ENCODE results near the gene H1-8. TPM values are rescaled to one million over a fixed set of nuclear protein-coding genes. Genes with fewer than 3 reads are reported as not detected.
"Not testable (repeated sequence)": the region's sequence is repeated elsewhere in the genome, so short reads cannot be mapped to it uniquely, and the experiment has no call there.

Gene H1-8
- polyA plus RNA-seq, 12 donors: not detected

DNA sequence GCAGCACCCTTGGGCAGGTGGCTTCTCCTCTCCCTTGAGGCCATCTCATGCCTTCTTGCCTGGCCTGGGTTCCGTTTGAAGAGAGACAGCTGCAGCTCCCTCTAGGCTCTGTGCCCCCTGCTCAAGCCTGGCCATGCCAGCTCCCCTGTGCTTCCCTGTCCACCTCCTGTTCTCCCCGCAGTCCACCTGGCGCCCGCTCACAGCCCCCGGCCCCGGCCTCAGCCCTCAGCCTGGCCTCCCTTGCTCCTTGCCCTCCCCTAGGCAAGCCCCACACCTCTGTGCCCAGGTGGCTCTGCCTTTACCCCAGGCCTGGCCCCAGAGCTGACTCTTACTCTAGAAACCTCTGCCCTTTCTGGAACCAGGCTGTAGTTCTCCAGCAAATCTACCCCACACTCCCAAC lies 28.4 kb upstream of the H1-8 start:
- no peak for DNase-seq

DNA sequence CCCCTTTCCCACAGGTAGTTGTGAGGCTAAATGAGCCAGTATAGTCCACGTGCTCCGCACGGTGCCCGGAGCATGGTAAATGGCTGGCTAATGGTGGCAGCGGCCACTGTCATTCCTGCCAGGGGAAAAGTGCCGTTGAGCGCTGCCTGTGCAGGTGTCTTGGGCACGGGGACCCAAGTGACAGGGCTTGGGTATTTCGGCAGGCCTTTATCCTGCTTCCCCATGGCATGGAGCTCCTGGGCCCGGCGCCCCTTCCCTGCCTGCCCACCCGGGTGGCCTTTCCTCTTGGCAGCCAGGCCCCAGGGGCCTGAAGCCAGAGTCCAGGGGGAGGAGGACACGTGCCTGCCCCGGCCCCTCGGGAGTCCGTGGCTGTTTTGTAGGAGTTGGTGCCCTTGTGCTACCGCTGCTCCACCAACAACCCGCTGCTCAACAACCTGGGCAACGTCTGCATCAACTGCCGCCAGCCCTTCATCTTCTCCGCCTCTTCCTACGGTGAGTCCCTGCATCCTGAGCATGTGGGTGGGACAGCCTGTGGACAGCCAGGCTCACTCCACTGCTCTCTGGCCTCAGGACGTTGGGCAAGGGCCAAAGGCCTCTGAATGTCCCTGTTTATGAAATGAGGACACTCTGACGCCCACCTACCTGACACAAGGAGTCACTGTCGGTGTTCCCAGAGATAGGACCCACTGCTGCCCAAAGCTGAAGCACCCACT lies 27.7 kb upstream of the H1-8 start:
- not testable (repeated sequence) for DNase-seq

DNA sequence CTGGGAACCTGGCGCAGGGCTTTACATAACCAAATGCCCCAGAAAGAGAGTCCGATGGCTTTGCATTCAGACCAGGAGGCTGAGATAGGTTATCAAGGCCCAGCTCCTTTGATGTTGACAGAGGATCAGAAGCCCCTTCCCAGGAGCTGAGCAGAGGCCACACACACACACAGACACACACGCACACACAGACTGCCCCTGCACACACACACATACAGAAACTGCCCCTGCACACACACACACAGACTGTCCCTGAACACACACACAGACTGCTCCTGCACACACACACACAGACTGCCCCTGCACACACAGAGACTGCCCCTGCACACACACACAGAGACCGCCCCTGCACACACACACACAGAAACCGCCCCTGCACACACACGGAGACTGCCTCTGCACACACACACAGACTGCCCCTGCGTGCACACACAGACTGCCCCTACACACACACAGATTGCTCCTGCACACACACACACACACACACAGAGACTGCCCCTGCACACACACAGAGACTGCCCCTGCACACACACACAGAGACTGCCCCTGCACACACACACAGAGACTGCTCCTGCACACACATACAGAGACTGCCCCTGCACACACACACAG lies 27.0 kb upstream of the H1-8 start:
- DNase-seq: not testable (repeated sequence)

DNA sequence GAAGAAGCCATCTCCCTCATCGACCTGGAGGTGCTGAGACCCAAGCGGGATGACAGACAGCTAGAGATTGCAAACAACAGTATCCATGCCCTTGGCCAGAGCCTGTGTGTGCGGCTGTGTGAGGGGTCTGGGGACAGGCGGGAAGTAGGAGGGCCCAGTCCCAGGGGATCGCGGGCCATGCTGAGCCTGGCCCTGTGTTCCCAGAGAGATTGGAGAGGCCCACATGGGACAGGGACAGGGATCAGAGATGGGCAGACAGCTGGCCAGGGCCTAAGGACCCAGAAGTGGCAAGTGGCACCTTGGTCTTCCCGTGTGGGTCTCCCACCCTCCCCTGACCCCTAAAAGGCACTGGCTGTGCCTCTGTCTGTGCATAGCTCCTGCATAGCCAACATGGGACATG lies 25.5 kb upstream of the H1-8 start:
- no peak for DNase-seq

DNA sequence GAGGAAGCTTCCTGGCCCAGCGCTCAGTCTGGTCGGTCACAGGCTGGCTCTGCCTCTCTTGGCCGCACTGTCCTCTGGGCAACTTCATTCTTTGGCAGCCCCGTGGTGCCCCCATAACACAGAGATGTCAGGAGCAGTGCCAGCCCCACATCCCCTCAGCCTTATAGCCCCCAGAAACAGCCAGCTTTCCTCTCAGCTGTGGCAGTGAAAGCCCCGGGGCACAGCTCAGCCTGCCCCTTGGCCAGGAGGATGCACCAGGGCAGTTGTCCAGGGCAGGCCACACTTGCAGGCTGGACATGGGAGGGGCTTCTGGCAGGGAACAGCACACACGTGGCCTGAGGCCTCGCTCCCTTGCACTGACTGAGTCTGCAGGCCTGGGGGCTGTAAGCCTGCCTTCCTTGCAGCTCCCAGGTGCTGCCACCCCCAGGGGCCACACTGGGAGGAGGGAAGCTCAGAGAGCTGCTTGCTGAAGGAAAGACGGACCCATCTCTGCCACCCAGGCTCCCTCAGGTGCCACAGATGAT lies 24.9 kb upstream of the H1-8 start:
- no peak for DNase-seq

DNA sequence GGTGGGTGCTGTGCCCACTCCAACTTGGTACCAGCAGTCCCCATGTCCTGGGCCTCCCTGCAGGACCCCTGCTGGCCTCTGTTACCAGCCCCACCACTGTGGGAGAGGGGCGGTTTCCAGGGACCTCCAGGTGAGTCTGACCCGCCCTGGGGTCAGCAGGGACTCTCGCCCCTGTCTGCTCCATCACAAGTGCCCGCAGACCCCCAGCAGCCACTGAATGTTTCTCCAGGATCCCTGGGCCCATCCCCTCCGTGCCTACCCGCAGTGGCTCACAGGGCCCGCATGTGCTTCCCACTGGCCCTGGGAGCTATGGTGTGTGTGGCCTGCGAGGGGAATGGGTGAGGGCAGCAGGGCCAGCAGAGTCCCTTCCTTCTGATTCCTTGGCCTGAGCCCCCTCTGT lies 24.4 kb upstream of the H1-8 start:
- no peak for DNase-seq

DNA sequence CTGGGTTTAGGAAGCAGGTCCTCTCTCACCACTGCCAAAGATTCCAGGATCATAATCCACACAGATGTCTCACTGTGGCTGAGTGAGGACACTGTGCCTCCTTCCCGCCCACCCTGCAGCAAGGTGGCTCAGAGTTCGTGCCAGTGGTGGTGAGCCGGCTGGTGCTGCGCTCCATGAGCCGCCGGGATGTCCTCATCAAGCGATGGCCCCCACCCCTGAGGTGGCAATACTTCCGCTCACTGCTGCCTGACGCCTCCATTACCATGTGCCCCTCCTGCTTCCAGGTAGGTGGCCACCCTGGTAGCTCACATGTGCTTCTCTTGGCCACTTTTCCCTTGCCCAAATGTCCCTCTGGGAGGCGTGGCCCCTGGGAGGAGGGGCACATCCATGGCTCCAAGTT lies 23.5 kb upstream of the H1-8 start:
- DNase-seq: no peak

DNA sequence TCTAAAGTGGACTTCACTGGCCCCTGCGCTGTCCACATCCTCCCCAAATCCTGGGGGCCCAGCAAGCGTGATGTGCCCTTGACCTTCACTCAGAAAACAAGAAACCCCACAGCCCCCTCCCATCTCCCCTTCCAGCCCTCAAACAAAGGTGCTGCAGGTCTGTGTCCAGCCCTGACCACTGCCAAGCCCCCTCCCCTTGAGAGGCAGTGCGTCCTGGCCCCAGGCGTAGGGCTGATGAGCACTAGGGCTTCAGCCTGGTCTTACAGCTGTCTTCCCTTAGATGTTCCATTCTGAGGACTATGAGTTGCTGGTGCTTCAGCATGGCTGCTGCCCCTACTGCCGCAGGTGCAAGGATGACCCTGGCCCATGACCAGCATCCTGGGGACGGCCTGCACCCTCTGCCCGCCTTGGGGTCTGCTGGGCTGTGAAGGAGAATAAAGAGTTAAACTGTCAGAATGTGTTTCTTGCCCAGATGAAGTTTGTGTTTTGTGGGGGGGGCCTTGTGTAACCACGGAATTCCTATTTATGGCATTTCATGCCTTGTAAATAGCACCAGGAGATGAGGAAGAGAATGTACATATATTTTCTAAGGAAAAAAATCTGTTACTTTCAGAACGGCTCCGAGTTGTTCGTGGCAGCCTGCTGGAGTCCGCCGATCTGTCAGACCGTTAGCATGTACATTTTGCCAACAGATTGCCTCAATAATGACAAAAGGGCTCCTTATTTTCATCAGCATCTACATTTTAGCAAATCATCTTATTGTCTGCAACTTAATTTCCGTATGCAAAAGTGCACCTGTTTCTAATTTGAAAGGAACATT lies 22.9 kb upstream of the H1-8 start:
- DNase-seq: no peak

DNA sequence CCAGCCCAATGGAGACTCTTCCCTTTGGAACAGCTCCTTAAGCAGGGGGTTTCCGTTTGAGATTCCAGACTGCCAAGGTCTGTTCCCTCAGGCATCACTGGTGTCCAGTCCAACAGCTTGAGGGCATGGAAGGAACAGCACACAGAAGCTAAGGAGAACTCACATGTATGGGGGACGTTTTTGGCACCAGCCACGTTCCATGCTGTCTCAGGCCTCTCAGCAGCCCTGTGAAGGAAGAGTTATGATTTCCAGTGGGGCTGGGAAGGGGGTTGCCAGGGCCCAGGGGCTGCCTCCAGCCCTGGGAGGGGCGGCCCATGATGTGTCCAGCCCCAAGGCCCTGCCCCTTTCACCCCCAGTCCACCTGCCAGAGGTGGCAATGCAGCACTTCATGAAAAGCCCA lies 22.0 kb upstream of the H1-8 start:
- DNase-seq: no peak

DNA sequence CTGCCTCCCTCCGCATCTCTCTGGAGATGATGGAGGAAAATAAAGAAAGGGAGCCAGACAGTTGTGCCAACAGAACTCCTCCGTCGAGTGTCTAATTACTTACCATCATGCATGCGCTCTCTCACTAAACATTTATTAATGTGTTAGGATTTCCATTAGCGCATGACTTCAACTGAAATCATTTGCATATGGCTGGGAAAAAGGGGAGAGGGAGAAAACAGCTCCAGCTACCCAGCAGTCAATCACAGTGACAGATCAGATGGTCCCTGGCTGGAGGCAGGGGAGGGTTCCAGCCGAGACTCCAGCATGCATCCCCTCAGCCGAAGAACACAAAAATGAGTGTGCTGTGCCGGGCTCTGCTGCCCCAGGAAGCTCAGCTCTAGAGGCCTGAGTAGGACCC lies 21.4 kb upstream of the H1-8 start:
- no peak for DNase-seq

DNA sequence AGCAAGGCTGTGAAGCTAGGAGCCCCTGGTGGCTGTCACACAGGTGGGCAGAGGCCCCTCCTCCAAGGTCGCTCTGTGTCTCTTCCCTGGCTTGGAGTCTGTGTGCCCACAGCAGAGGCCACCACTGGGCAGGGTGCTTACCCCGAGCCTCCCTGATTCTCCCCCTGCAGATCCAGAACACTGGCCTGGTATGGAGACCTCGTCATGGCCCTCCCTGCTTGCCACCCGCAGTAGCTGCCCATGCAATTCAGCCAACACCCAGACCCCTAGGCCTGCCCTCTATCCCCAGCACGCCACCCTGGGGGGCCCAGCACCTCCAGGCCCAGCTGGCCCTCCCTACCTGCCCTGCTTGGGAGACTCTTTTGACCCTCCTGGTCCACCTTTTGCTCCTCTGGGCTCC lies 20.0 kb upstream of the H1-8 start:
- DNase-seq: no peak

DNA sequence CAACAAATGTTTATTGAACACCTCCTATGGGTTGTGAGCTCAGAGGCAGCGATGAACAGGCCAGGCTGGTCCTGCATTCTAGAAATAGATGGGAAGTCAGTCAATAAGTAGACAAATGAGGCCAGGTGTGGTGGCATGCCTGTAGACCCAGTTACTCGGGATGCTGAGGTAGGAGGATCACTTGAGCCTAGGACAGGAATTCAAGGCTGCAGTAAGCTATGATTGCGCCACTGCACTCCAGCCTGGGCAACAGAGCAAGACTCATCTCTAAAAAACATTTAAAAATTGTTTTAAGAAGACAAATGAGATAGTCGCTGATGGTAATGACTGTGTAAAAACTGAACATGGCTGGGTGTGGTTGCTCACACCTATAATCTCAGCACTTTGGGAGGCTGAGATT lies 18.9 kb upstream of the H1-8 start:
- no peak for DNase-seq

DNA sequence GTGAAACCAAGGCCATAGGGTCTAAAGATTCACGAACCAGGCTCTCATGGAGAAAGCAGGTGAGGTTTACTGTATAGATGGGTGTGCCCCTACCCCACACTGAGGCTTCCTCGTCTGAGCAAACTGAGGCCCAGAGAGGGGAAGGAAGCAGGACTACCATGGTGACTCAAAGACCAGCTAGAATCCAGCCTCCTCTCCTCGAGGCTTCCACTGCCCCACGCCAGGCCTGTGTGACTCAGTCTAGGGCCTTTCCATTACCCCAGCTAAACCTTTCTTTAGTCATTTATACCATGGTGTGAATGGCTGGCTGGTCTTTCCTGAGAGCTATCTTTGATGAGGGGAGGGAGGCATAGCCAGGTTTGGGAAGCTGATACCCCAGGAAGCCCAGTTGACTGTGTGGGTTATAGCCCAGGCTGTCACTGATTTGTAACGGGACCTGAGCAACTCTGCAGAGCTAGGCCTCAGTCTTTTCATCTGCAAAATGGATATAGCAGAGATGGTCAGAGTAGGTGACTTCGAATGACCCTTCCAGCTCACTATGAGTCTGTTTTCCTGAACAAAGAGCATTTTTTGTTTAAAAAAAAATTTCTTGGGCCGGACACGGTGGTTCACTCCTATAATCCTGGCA lies 17.5 kb upstream of the H1-8 start:
- DNase-seq: no peak

DNA sequence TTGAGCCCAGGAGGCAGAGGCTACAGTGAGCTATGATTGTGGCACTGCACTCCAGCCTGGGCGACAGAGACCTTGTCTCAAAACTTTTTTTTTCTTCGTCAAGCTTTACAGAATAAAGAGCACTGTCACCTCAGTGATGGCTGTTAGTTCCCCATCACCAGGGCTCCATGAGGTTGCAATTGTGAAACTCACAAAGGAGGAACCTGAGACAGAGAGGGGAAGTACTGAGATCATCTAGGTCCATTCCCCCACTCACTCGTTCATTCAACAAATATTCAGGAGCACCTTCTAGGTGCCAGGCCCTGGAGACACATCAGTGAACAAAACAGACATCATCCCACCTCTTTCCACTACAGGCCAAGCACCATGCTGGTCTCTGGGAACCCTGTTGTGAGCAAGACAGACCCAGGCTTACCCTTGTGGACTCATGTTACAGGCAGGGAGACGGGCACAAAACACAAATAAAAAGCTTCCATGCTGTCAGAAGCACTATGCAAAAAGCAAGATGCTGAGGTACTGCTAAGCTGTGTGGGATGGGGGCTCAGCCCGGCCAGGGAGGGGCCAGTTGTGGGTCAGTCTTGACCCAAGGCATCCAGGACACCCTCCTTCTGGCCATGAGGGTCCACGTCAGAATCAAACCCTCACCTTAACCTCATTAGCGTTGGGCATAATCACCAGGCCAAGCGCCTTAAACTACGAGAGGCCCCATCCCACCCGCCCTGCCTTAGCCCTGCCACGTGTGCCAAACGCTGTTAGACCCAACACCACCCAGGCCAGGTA lies 16.7 kb upstream of the H1-8 start:
- no peak for DNase-seq

DNA sequence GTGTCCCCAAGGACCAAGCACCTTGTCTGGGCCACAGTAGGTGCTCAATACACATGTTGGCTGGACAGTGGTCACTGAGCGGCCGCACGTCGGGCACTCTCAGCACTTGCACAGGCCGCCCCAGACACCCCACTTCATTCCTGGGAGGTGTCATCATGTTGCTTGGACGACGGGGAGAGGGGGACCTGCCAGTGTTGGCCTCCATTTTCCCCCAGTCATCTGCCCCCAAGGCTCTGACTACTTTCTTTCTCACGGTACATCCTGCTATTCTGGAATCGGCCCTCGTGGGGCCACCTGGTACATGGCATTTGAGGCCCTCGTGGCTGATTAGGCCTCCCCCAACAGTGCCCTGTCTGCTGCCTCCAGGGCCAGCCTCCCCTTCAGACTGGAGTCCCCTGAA lies 15.7 kb upstream of the H1-8 start:
- DNase-seq: no peak

DNA sequence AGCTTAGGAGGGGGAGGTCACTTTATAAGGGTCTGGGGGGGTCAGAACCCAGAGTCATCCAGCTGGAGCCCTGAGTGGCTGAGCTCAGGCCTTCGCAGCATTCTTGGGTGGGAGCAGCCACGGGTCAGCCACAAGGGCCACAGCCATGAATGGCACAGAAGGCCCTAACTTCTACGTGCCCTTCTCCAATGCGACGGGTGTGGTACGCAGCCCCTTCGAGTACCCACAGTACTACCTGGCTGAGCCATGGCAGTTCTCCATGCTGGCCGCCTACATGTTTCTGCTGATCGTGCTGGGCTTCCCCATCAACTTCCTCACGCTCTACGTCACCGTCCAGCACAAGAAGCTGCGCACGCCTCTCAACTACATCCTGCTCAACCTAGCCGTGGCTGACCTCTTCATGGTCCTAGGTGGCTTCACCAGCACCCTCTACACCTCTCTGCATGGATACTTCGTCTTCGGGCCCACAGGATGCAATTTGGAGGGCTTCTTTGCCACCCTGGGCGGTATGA lies 14.3 kb upstream of the H1-8 start, which contains the start of gene RHO:
Gene RHO (plus strand): TSS at position 51 of the 512 bp plus-strand sequence. CDS start 95 bp downstream, at position 146.
- no peak for DNase-seq

DNA sequence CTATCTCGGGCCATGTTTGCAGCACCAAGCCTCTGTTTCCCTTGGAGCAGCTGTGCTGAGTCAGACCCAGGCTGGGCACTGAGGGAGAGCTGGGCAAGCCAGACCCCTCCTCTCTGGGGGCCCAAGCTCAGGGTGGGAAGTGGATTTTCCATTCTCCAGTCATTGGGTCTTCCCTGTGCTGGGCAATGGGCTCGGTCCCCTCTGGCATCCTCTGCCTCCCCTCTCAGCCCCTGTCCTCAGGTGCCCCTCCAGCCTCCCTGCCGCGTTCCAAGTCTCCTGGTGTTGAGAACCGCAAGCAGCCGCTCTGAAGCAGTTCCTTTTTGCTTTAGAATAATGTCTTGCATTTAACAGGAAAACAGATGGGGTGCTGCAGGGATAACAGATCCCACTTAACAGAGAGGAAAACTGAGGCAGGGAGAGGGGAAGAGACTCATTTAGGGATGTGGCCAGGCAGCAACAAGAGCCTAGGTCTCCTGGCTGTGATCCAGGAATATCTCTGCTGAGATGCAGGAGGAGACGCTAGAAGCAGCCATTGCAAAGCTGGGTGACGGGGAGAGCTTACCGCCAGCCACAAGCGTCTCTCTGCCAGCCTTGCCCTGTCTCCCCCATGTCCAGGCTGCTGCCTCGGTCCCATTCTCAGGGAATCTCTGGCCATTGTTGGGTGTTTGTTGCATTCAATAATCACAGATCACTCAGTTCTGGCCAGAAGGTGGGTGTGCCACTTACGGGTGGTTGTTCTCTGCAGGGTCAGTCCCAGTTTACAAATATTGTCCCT lies 13.4 kb upstream of the H1-8 start:
- no peak for DNase-seq

DNA sequence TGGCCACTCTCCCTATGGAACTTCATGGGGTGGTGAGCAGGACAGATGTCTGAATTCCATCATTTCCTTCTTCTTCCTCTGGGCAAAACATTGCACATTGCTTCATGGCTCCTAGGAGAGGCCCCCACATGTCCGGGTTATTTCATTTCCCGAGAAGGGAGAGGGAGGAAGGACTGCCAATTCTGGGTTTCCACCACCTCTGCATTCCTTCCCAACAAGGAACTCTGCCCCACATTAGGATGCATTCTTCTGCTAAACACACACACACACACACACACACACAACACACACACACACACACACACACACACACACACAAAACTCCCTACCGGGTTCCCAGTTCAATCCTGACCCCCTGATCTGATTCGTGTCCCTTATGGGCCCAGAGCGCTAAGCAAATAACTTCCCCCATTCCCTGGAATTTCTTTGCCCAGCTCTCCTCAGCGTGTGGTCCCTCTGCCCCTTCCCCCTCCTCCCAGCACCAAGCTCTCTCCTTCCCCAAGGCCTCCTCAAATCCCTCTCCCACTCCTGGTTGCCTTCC lies 12.7 kb upstream of the H1-8 start:
- DNase-seq: no peak

DNA sequence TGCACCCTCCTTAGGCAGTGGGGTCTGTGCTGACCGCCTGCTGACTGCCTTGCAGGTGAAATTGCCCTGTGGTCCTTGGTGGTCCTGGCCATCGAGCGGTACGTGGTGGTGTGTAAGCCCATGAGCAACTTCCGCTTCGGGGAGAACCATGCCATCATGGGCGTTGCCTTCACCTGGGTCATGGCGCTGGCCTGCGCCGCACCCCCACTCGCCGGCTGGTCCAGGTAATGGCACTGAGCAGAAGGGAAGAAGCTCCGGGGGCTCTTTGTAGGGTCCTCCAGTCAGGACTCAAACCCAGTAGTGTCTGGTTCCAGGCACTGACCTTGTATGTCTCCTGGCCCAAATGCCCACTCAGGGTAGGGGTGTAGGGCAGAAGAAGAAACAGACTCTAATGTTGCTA lies 12.2 kb upstream of the H1-8 start:
- DNase-seq: no peak

DNA sequence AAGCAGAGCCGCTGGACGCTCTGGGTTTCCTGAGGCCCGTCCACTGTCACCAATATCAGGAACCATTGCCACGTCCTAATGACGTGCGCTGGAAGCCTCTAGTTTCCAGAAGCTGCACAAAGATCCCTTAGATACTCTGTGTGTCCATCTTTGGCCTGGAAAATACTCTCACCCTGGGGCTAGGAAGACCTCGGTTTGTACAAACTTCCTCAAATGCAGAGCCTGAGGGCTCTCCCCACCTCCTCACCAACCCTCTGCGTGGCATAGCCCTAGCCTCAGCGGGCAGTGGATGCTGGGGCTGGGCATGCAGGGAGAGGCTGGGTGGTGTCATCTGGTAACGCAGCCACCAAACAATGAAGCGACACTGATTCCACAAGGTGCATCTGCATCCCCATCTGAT lies 11.3 kb upstream of the H1-8 start:
- DNase-seq: no peak
